ENCODE measurements around the gene ACSF2.
A peak's percentile ranks its signal among the peaks of the same experiment; 100 is the strongest.

DNA sequence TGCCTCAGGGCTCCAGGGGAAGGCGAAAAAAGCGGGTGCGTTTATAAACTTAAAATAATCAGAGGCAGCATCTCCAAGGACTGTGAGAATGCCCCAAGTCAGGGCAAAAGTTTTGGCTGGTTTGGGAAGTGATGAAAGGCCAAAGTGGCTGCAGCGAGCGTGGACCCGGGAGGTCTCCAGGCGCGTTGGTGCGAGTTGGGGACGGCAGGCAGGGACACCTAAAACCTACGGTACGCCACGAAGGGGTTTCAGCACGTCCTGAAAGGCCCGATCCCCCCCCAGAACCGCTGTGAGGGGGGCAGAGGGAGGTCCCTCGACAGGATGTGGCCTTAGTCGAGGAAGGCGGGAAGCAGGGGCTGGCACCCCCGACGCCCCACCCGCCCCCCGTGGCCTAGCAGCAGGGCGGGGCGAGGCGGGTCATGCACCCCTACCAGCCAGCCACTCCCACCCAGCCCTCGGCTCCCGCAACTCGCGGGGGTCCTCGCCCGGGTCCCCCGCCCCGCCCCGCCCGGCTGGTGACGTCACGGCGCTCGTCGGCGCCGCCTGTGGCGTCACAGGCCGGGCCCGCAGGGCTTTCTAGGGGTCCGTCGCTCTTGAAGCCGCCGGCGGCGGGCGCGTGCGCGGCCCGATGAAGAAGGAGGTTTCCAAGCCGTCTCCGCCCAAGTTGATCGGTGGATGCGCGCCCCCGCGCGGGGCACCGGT lies 82.0 kb downstream of the ACSF2 start, which contains the start of gene MYCBPAP:
- TF ChIP-seq, protein P1, sequence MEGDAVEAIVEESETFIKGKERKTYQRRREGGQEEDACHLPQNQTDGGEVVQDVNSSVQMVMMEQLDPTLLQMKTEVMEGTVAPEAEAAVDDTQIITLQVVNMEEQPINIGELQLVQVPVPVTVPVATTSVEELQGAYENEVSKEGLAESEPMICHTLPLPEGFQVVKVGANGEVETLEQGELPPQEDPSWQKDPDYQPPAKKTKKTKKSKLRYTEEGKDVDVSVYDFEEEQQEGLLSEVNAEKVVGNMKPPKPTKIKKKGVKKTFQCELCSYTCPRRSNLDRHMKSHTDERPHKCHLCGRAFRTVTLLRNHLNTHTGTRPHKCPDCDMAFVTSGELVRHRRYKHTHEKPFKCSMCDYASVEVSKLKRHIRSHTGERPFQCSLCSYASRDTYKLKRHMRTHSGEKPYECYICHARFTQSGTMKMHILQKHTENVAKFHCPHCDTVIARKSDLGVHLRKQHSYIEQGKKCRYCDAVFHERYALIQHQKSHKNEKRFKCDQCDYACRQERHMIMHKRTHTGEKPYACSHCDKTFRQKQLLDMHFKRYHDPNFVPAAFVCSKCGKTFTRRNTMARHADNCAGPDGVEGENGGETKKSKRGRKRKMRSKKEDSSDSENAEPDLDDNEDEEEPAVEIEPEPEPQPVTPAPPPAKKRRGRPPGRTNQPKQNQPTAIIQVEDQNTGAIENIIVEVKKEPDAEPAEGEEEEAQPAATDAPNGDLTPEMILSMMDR (optimal IDR thresholded peaks at IDR 0.05 in 1 of 3, IDR thresholded peaks at IDR 0.05 in 1 of 3, conservative IDR thresholded peaks at IDR 0.05 in 1 of 3; ENCODE audit: extremely low read depth in 1 of 3, insufficient read depth in 2 of 3, low read length in 3 of 3): peak in 1 of 3 experiments; percentile 56
- TF ChIP-seq EZH2 (IDR thresholded peaks at IDR 0.05; ENCODE audit: low read length): no peak
